ENCODE results near the gene MTHFSD. TPM values are rescaled to one million over a fixed set of nuclear protein-coding genes. Genes with fewer than 3 reads are reported as not detected.

The MTHFSD gene
- total RNA-seq, 1 experiment from 2014 or later = 18.8 TPM

DNA sequence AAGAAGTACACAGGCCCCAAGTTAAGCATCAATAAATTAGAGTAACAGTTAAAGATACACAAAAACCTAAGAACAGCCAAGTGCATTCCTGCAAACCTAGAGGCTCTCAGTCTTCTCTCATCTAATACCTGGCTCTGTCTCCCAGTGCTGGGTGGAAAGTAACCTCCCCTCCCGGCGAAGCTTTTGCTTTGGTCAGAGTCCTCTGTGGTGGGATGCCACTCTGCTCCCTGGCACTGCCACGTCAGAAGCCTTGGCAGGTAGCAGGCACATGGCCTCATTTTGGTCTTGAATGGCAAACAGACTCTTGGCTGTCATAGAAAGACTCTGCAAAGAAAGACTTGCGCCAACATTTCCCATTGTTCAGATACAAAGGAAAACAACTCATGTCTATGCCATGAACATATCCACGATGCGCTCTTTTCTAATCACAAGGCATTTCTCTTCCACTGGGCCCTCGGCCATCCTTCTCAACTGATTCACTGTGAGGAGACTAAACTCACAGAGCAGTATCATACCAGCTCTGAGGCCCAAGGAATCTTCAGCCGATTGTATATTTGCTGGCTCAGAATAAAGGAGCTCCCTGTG lies 21.2 kb downstream of the MTHFSD start:
- H3K4me3 ChIP-seq (ENCODE audit: low read length) = no peak overlapping the region
- H4K20me1 ChIP-seq (ENCODE audit: insufficient read depth, low read depth, low read length) = no peaks in the 10 kb centered on the region
- H3K4me2 ChIP-seq (ENCODE audit: low read depth, low read length, poor library complexity, severe bottlenecking) = no peak overlapping the region
- H3K9ac ChIP-seq (ENCODE audit: low read length) = no peak overlapping the region
- no peak overlapping the region for H3K27ac ChIP-seq (ENCODE audit: low read length)
- H3K9me3 ChIP-seq (ENCODE audit: low read length) = no peaks in the 10 kb centered on the region
- no peaks in the 10 kb centered on the region for H3K9me2 ChIP-seq (replicated peaks; ENCODE audit: insufficient read depth, low read length)
- no peak for DNase-seq
- H3K4me1 ChIP-seq (ENCODE audit: low read length) = no peaks in the 10 kb centered on the region
- no peak overlapping the region for H2AFZ ChIP-seq (ENCODE audit: low read length)
- H3K27me3 ChIP-seq (ENCODE audit: low read length) = no peaks in the 10 kb centered on the region
- H3K36me3 ChIP-seq (ENCODE audit: insufficient read depth, low read length) = no peaks in the 10 kb centered on the region
- no peaks in the 10 kb centered on the region for H3K79me2 ChIP-seq (ENCODE audit: low read length)

DNA sequence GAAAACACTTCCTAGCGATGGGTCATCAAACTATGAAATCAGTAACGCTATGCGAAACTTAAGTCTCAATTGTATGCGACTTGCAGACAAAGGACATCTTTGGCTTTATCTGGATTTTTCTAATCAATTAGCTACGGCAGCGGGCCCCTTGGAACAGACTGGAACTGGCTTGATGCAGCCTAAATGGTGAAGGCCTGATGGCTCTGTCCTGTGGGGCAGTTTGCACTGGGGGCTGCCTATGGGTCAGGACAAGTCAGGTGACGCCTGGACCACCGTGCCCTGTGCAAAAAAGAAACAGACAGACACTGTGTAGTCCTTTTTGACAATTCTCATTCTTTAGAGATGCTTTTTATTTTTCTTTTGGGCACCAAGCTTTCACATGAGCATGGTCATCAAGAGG lies 22.0 kb downstream of the MTHFSD start:
- no peaks in the 10 kb centered on the region for H3K79me2 ChIP-seq (ENCODE audit: low read length)
- H3K4me1 ChIP-seq (ENCODE audit: low read length) = no peaks in the 10 kb centered on the region
- H3K4me3 ChIP-seq (ENCODE audit: low read length) = no peak overlapping the region
- H3K36me3 ChIP-seq (ENCODE audit: insufficient read depth, low read length) = no peaks in the 10 kb centered on the region
- no peak overlapping the region for H2AFZ ChIP-seq (ENCODE audit: low read length)
- no peaks in the 10 kb centered on the region for H3K27me3 ChIP-seq (ENCODE audit: low read length)
- no peak overlapping the region for H3K9ac ChIP-seq (ENCODE audit: low read length)
- no peak overlapping the region for H3K4me2 ChIP-seq (ENCODE audit: low read depth, low read length, poor library complexity, severe bottlenecking)
- DNase-seq = no peak
- H4K20me1 ChIP-seq (ENCODE audit: insufficient read depth, low read depth, low read length) = no peaks in the 10 kb centered on the region
- H3K9me3 ChIP-seq (ENCODE audit: low read length) = no peaks in the 10 kb centered on the region
- no peaks in the 10 kb centered on the region for H3K9me2 ChIP-seq (replicated peaks; ENCODE audit: insufficient read depth, low read length)
- no peak overlapping the region for H3K27ac ChIP-seq (ENCODE audit: low read length)

- no peak overlapping the region for H2AFZ ChIP-seq (ENCODE audit: low read length)
- H3K9me2 ChIP-seq (replicated peaks; ENCODE audit: insufficient read depth, low read length) = no peaks in the 10 kb centered on the region
- no peaks in the 10 kb centered on the region for H3K79me2 ChIP-seq (ENCODE audit: low read length)
- DNase-seq = no peak
- H3K4me1 ChIP-seq (ENCODE audit: low read length) = no peaks in the 10 kb centered on the region
- H3K27ac ChIP-seq (ENCODE audit: low read length) = no peak overlapping the region
- no peaks in the 10 kb centered on the region for H3K9me3 ChIP-seq (ENCODE audit: low read length)
- no peaks in the 10 kb centered on the region; the same call in 1 of the 2 replicates for H4K20me1 ChIP-seq (ENCODE audit: insufficient read depth, low read depth, low read length)
- no peaks in the 10 kb centered on the region for H3K27me3 ChIP-seq (ENCODE audit: low read length)
- no peak overlapping the region for H3K4me2 ChIP-seq (ENCODE audit: low read depth, low read length, poor library complexity, severe bottlenecking)
- no peak overlapping the region for H3K9ac ChIP-seq (ENCODE audit: low read length)
- no peaks in the 10 kb centered on the region for H3K36me3 ChIP-seq (ENCODE audit: insufficient read depth, low read length)
- H3K4me3 ChIP-seq (ENCODE audit: low read length) = no peak overlapping the region
Observed at GRCh38 chr16:86532526-86532815, 22.6 kb downstream of the MTHFSD start.

DNA sequence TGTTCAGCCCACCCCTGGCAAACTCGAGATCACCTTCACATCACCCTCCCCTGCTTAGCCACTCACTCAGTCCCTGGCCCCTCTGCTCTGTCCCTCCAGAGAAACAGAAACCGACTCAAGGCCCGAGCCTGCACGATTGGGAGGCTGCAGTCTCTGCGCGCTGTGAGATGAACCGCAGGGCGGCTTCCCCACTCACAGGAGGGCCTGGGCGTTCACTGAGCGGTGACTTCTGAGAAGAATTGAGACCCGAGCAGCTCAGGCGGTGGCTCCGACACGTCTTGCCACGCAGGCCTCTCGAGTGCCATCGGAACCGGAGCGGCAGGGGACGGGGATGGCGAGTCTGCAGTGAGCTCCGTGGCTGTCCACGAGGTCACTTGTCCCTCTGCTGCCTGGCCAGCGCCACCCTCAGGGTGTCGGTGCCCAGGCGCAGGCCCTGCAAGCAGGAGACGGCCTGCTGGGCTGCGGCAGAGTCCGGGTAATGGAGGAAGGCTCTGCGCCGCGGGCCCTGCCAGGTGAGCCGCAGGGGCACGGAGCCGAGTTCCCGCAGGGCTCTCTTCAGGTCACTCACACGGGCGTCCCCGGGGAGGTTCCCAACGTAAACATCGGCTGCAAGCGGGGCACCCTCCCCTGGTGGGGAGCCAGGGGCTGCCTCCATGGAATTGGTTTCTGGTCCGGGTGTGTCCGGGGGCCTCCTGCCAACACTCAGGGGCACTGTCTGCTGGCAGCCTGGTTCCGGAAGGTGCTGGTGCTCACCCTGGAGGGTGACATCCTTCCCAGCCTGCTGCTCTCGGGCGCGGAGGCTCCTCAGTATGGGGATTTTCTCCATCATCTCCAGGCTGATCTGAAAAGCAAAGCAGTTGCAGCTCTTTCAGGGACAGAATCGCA lies 23.2 kb downstream of the MTHFSD start:
- H3K79me2 ChIP-seq (ENCODE audit: low read length) = no peaks in the 10 kb centered on the region
- H3K36me3 ChIP-seq (ENCODE audit: insufficient read depth, low read length) = no peaks in the 10 kb centered on the region
- no peaks in the 10 kb centered on the region for H3K4me1 ChIP-seq (ENCODE audit: low read length)
- no peak overlapping the region for H3K27ac ChIP-seq (ENCODE audit: low read length)
- no peak overlapping the region for H3K4me2 ChIP-seq (ENCODE audit: low read depth, low read length, poor library complexity, severe bottlenecking)
- H3K9me2 ChIP-seq (replicated peaks; ENCODE audit: insufficient read depth, low read length) = no peaks in the 10 kb centered on the region
- H3K9ac ChIP-seq (ENCODE audit: low read length) = no peak overlapping the region
- no peak overlapping the region for H3K4me3 ChIP-seq (ENCODE audit: low read length)
- H2AFZ ChIP-seq (ENCODE audit: low read length) = no peak overlapping the region
- no peak for DNase-seq
- no peaks in the 10 kb centered on the region; the same call in 1 of the 2 replicates for H4K20me1 ChIP-seq (ENCODE audit: insufficient read depth, low read depth, low read length)
- no peaks in the 10 kb centered on the region for H3K9me3 ChIP-seq (ENCODE audit: low read length)
- H3K27me3 ChIP-seq (ENCODE audit: low read length) = no peaks in the 10 kb centered on the region

DNA sequence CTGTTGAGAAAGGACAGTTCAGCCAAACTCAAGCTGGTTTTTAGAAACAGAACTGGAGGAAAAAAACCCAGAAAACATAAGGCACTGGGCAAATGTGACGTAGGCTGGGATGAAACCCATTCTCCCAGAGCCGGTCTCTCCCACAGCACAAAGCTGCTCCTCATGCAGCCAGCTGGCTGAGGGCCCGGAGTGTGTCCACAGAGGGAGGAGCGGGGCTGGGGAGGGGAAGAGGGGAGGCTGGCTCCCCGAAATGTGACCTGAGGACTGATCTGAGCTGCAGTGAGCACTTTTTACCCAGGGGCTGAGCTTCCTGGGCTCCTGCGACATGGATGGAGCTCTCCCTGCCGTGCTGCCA lies 23.9 kb downstream of the MTHFSD start:
- Histone ChIP-seq H3K9me2 (replicated peaks; ENCODE audit: insufficient read depth, low read length) (no peaks in the 10 kb centered on the region), H3K36me3 (ENCODE audit: insufficient read depth, low read length) (no peaks in the 10 kb centered on the region), H3K9ac (ENCODE audit: low read length) (no peak overlapping the region), H3K4me2 (ENCODE audit: low read depth, low read length, poor library complexity, severe bottlenecking) (no peak overlapping the region), H3K79me2 (ENCODE audit: low read length) (no peaks in the 10 kb centered on the region), H3K9me3 (ENCODE audit: low read length) (no peaks in the 10 kb centered on the region), H4K20me1 (ENCODE audit: insufficient read depth, low read depth, low read length) (no peaks in the 10 kb centered on the region; the same call in 1 of the 2 replicates), H3K4me1 (ENCODE audit: low read length) (no peaks in the 10 kb centered on the region), H3K4me3 (ENCODE audit: low read length) (no peak overlapping the region), H3K27ac (ENCODE audit: low read length) (no peak overlapping the region), H2AFZ (ENCODE audit: low read length) (no peak overlapping the region), H3K27me3 (ENCODE audit: low read length) (no peaks in the 10 kb centered on the region)
- no peak for DNase-seq

- Histone ChIP-seq H3K27me3 (ENCODE audit: low read length) (no peaks in the 10 kb centered on the region), H3K4me3 (ENCODE audit: low read length) (no peak overlapping the region), H3K9me2 (replicated peaks; ENCODE audit: insufficient read depth, low read length) (no peaks in the 10 kb centered on the region), H2AFZ (ENCODE audit: low read length) (no peak overlapping the region), H3K9ac (ENCODE audit: low read length) (no peak overlapping the region), H3K4me2 (ENCODE audit: low read depth, low read length, poor library complexity, severe bottlenecking) (no peak overlapping the region), H3K79me2 (ENCODE audit: low read length) (no peaks in the 10 kb centered on the region), H3K27ac (ENCODE audit: low read length) (no peak overlapping the region), H3K36me3 (ENCODE audit: insufficient read depth, low read length) (no peaks in the 10 kb centered on the region), H3K9me3 (ENCODE audit: low read length) (no peaks in the 10 kb centered on the region), H4K20me1 (ENCODE audit: insufficient read depth, low read depth, low read length) (no peaks in the 10 kb centered on the region; the same call in 1 of the 2 replicates), H3K4me1 (ENCODE audit: low read length) (no peaks in the 10 kb centered on the region)
- DNase-seq = no peak
Observed at GRCh38 chr16:86530251-86531190, 24.5 kb downstream of the MTHFSD start.

GRCh38 chr16:86529160-86529559 lies 25.9 kb downstream of the MTHFSD start:
- Histone ChIP-seq H4K20me1 (ENCODE audit: insufficient read depth, low read depth, low read length) (no peaks in the 10 kb centered on the region; the same call in 1 of the 2 replicates), H3K4me2 (ENCODE audit: low read depth, low read length, poor library complexity, severe bottlenecking) (no peak overlapping the region), H3K27me3 (ENCODE audit: low read length) (no peaks in the 10 kb centered on the region), H2AFZ (ENCODE audit: low read length) (no peak overlapping the region), H3K36me3 (ENCODE audit: insufficient read depth, low read length) (no peaks in the 10 kb centered on the region), H3K4me1 (ENCODE audit: low read length) (no peaks in the 10 kb centered on the region), H3K4me3 (ENCODE audit: low read length) (no peak overlapping the region), H3K9ac (ENCODE audit: low read length) (no peak overlapping the region), H3K9me3 (ENCODE audit: low read length) (no peaks in the 10 kb centered on the region), H3K79me2 (ENCODE audit: low read length) (no peaks in the 10 kb centered on the region), H3K27ac (ENCODE audit: low read length) (no peak overlapping the region), H3K9me2 (replicated peaks; ENCODE audit: insufficient read depth, low read length) (no peaks in the 10 kb centered on the region)
- DNase-seq = no peak

Data from Karpas-422 (cell line).